Activated CD4-positive, alpha-beta T cell treated with anti-CD3 and anti-CD28 coated beads, Interleukin-2, amount 10 ng/mL, durations not matched to agents 24 days and 14 days (primary cell): ENCODE results near the gene FILIP1L. TPM values are rescaled to one million over a fixed set of nuclear protein-coding genes. Genes with fewer than 3 reads are reported as not detected.

Source experiments
- DNase-seq: peaks from one replicate; pipeline ENCODE4 v3.0.0; 2022
- H3K27ac Mint-ChIP-seq: one replicate; pipeline ENCODE4 v1.8.0; 2022; ENCODE audit warnings: mild to moderate bottlenecking, mixed read lengths
- H3K27me3 Mint-ChIP-seq: one replicate; pipeline ENCODE4 v1.8.0; 2022; ENCODE audit warnings: mixed read lengths
- H3K36me3 Mint-ChIP-seq: one replicate; pipeline ENCODE4 v1.8.0; 2022; ENCODE audit warnings: low read depth, mild to moderate bottlenecking, mixed read lengths
- H3K4me1 Mint-ChIP-seq: one replicate; pipeline ENCODE4 v1.8.0; 2021; ENCODE audit warnings: mixed read lengths
- H3K4me3 Mint-ChIP-seq: one replicate; pipeline ENCODE4 v1.8.0; 2022; ENCODE audit warnings: mild to moderate bottlenecking, moderate library complexity, mixed read lengths
- H3K9me3 Mint-ChIP-seq: one replicate; pipeline ENCODE4 v1.8.0; 2021; ENCODE audit warnings: mixed read lengths
- intact Hi-C: fragments of 100-400 bp; cut with micrococcal nuclease; formaldehyde crosslinking; loops from one replicate; pipeline ENCODE4 v1.15.1; 2023
- total RNA-seq: library from RNA; stranded (reverse); gene quantifications from 2 replicates; pipeline ENCODE4 v1.2.3, GENCODE V29; 2022

Gene FILIP1L
- total RNA-seq, 1 donor from 2014 or later = 1.4 TPM

DNA sequence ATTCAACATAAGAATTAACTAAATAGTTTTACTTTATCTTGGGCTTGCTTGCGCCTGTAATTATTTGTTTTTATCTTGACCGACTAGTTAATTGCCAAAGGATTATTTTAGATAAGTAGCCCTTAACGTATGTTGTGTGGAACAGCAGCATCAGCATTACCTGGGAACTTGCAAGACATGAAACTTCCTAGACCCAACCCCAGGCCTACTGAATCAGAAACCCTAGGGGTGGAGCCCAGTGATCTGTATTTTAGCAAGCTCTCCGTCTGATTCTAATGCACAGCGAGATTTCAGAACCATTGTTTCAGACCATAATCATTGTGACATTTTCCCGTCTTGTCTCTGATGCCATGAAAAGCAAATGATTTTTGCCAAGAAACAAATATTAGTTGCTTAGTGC lies 31.1 kb downstream of the FILIP1L start:
- DNase-seq = no peak
- Mint-ChIP-seq H3K9me3 (peaks cover 12% of the 10 kb centered on the region), H3K27ac (no peak overlapping the region), H3K4me1 (peaks cover 16% of the 10 kb centered on the region), H3K36me3 (peaks cover 12% of the 10 kb centered on the region), H3K27me3 (peaks cover 2% of the 10 kb centered on the region), H3K4me3 (no peak overlapping the region)
- intact Hi-C loops = no loop called here

DNA sequence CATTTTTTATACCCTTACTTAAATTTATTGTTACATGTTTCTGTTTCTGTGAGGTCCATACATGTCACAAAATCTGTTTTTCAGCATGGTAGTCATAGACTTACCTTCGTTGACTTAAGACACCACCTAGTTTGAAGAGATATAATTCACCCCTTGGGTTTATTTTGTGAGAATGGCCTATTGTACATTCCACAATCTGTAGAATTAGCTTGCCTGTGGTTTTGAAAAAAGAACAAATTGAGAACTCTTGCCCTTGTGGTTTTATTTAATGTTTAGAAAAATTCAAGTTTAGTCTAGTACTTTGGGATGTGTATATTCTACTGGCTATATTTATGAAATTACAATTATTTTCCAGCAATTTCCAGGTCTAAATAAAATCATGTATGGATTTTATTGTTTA lies 31.6 kb downstream of the FILIP1L start:
- peaks cover 16% of the 10 kb centered on the region for H3K4me1 Mint-ChIP-seq
- no peak overlapping the region for H3K27ac Mint-ChIP-seq
- peaks cover 12% of the 10 kb centered on the region for H3K9me3 Mint-ChIP-seq
- DNase-seq = no peak
- peaks cover 2% of the 10 kb centered on the region for H3K27me3 Mint-ChIP-seq
- no peak overlapping the region for H3K4me3 Mint-ChIP-seq
- intact Hi-C loops = no loop called here
- peaks cover 12% of the 10 kb centered on the region for H3K36me3 Mint-ChIP-seq

- Mint-ChIP-seq H3K4me3 (no peak overlapping the region), H3K27me3 (peaks cover 2% of the 10 kb centered on the region), H3K36me3 (peaks cover 14% of the 10 kb centered on the region), H3K4me1 (peaks cover 16% of the 10 kb centered on the region), H3K9me3 (peaks cover 15% of the 10 kb centered on the region), H3K27ac (no peak overlapping the region)
- intact Hi-C loops = no loop called here
- no peak for DNase-seq
Measured at GRCh38 chr3:100081986-100082692, 32.2 kb downstream of the FILIP1L start.

GRCh38 chr3:100081311-100081710 lies 33.0 kb downstream of the FILIP1L start:
- Mint-ChIP-seq H3K4me3 (no peak overlapping the region), H3K36me3 (peaks cover 18% of the 10 kb centered on the region), H3K4me1 (peaks cover 18% of the 10 kb centered on the region), H3K27me3 (peaks cover 2% of the 10 kb centered on the region), H3K27ac (no peak overlapping the region), H3K9me3 (peaks cover 16% of the 10 kb centered on the region)
- DNase-seq = no peak
- intact Hi-C loops = no loop called here

DNA sequence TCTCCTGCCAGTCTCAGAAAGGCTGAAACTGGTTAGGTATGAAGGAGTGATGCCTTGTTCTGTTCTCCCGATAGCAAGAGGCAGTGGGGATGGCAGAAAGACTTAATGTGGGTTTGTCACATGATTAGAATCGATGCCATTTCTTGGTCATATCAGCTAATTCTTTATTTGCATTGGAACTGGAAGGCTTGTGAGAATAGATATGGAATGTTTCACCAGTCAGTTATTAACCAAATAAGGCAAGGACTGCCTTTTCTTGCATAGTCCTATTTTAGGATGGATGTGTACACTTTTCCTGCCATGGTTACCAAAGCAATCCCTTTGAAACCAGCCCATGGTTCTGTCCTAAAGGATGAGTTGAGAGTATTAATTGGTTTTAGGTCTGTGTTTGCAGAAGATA lies 33.7 kb downstream of the FILIP1L start:
- no peak for DNase-seq
- no peak overlapping the region for H3K27ac Mint-ChIP-seq
- no peak overlapping the region for H3K4me3 Mint-ChIP-seq
- intact Hi-C loops = no loop called here
- peaks cover 18% of the 10 kb centered on the region for H3K36me3 Mint-ChIP-seq
- peaks cover 16% of the 10 kb centered on the region for H3K9me3 Mint-ChIP-seq
- peaks cover 2% of the 10 kb centered on the region for H3K27me3 Mint-ChIP-seq
- peaks cover 25% of the 10 kb centered on the region for H3K4me1 Mint-ChIP-seq

DNA sequence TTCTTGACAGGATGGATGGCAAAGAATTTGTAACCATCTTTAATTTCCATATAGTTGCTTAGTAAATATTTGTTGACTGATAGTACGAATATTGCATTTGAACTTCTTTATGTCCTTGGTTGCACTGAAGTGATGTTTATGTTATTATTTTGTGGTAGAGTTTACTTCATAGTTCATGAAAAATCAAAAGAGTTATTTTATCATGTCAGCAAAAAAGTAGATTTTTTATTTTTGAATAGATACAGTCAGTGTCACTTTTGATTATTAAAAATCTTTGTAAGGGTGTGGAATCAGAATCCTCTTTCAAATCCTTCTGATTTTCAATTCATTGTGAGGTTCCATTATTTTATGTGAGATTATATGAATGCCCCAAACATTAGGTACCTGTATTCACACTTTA lies 35.0 kb downstream of the FILIP1L start:
- intact Hi-C loops = loop anchor here (10.0 kb wide), 1 partner anchor 255 kb away; the partner anchor contains the start of gene NIT2
- peaks cover 18% of the 10 kb centered on the region for H3K36me3 Mint-ChIP-seq
- peaks cover 32% of the 10 kb centered on the region for H3K4me1 Mint-ChIP-seq

DNA sequence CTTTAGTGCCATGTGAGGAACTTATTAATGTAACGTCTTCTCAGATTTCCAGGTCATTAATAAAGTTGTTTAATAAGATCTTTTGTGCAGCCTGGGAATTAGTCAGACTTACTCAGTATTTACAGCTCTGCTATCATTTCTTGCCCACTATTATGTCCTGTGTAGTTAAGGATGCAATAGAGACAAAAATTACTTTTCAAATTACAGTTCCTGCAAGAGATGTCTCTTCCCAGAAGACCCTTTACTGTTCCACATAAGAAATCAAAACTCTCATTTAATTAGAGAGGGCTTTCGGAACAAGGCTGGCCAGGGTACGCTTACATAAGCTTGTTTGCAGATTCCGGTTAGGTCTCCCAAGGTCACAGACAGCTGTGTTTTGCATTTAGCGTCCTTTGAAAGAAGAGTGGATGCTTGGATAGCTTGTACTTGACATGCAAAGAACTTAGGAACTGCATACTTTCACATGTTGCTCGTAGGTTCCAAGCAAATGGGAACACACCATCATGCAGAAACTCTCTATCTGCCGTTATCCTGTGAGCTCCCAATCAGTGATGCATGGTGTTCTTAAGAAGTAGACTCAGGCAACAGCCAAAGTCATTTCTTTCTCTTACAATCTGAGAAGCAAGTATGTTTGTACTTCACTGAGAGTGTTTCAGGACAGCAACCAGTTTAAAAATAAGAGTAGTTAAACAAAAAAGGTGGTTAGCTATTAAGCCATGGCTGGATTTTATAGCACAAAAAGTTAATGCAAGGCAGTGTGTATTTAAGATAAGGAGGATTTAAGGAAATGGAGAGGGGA lies 37.4 kb downstream of the FILIP1L start:
- Mint-ChIP-seq H3K4me3 (no peak overlapping the region), H3K36me3 (peaks cover 16% of the 10 kb centered on the region), H3K9me3 (peaks cover 21% of the 10 kb centered on the region), H3K4me1 (peaks cover 45% of the 10 kb centered on the region), H3K27me3 (no peaks in the 10 kb centered on the region), H3K27ac (peak overlapping the region; percentile 27)
- DNase-seq = peak; percentile 51
- intact Hi-C loops = loop anchor here (10.0 kb wide), 1 partner anchor 258 kb away; the partner anchor contains the start of gene NIT2

More for the DNA sequence above, 35.0 kb downstream of the FILIP1L start:
- peaks cover 16% of the 10 kb centered on the region for H3K9me3 Mint-ChIP-seq
- DNase-seq = no peak
- no peak overlapping the region for H3K27ac Mint-ChIP-seq
- H3K4me3 Mint-ChIP-seq = no peak overlapping the region
- no peaks in the 10 kb centered on the region for H3K27me3 Mint-ChIP-seq

GRCh38 chr3:100075851-100076730 lies 38.2 kb downstream of the FILIP1L start:
- intact Hi-C loops = loop anchor here (10.0 kb wide), 1 partner anchor 259 kb away; the partner anchor contains the start of gene NIT2
- Mint-ChIP-seq H3K9me3 (peaks cover 24% of the 10 kb centered on the region), H3K4me1 (peaks cover 53% of the 10 kb centered on the region), H3K4me3 (peak overlapping the region; percentile 35), H3K27ac (peak overlapping the region; percentile 27), H3K27me3 (no peaks in the 10 kb centered on the region), H3K36me3 (peaks cover 16% of the 10 kb centered on the region)
- peak; percentile 59 for DNase-seq

- peaks cover 13% of the 10 kb centered on the region for H3K36me3 Mint-ChIP-seq
- H3K4me3 Mint-ChIP-seq = peak overlapping the region; percentile 35
- peak; percentile 43 for DNase-seq
- H3K9me3 Mint-ChIP-seq = peaks cover 19% of the 10 kb centered on the region
- H3K4me1 Mint-ChIP-seq = peaks cover 54% of the 10 kb centered on the region
- H3K27ac Mint-ChIP-seq = peak overlapping the region; percentile 58
- no peaks in the 10 kb centered on the region for H3K27me3 Mint-ChIP-seq
- intact Hi-C loops = loop anchor here (10.0 kb wide), 1 partner anchor 260 kb away; the partner anchor contains the start of gene NIT2
Measured at GRCh38 chr3:100075196-100075595, 39.1 kb downstream of the FILIP1L start.

DNA sequence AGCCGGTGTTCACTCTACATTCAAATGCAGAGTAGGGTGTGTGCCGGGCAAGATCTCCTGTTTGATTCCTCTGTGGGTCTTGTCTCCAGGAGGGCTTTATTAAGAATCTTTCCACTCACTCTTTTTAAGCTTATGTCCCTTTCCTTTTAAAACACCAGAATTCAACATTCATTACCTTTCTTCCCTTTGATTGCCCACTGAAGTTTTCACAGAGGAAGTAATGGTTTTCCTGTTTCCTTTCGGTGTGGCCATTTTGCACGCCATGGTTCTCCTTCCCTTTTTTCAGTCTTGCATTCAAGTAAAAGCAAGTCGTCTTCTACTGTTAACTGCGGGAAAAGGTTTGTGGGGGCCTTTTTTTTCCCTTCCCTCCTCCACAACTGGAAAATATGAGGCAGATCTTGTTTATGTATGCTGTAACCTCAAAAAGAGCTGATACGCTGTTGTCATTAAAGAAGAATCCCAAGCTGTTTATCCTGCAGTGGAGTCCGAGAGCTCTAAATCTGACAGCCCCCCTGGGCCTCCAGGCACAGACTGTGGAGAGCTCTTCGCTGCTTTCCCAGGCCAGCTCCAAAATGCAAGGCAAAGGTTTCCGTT lies 40.5 kb downstream of the FILIP1L start:
- Mint-ChIP-seq H3K9me3 (peaks cover 15% of the 10 kb centered on the region), H3K4me1 (peaks cover 61% of the 10 kb centered on the region), H3K27me3 (no peaks in the 10 kb centered on the region), H3K27ac (peak overlapping the region; percentile 92), H3K4me3 (peak overlapping the region; percentile 79), H3K36me3 (peaks cover 13% of the 10 kb centered on the region)
- DNase-seq = peak; percentile 79
- intact Hi-C loops = loop anchor here (5.0 to 10.0 kb wide), 3 partner anchors 207 to 328 kb away; partner anchors contain the start of genes LNP1, NIT2 and TOMM70

DNA sequence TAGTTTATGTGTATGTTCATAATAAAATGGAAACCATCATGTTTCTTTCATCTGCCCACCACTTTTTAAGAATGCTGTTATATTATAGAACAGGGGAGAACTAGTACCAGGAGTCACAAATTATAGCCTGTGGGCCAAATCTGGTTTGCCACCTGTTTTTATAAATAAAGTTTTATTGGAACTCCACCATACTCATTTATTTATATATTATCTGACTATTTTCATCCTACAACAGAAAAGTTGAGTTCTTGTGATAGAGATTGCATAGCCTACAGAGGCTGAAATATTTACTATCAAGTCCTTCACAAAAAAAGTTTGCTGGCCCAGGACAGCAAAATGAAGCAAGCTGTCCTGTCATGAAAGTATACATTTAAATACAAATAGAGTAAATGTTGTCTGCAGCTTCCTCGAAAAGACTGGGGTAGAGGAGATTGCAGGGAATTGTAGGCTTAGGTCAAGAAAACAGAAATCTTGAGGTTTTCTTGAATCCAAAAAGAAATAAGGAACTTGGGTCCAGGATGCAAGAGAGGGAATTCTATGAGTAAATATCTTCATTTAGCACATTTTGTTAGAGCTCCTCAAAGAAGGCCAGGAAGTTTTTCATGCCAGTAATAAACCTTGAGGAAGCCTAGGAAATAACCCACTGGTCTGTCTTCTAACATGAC lies 41.1 kb downstream of the FILIP1L start:
- Mint-ChIP-seq H3K4me3 (peak overlapping the region; percentile 79), H3K4me1 (peaks cover 63% of the 10 kb centered on the region), H3K9me3 (peaks cover 15% of the 10 kb centered on the region), H3K27me3 (no peaks in the 10 kb centered on the region), H3K36me3 (peaks cover 13% of the 10 kb centered on the region), H3K27ac (peak overlapping the region; percentile 92)
- intact Hi-C loops = loop anchor here (5.0 to 10.0 kb wide), 3 partner anchors 206 to 329 kb away; partner anchors contain the start of genes LNP1, NIT2 and TOMM70
- DNase-seq = peak; percentile 55

GRCh38 chr3:100072326-100073048 lies 41.8 kb downstream of the FILIP1L start:
- Mint-ChIP-seq H3K4me3 (peak overlapping the region; percentile 14), H3K4me1 (peaks cover 63% of the 10 kb centered on the region), H3K27me3 (no peaks in the 10 kb centered on the region), H3K9me3 (peaks cover 15% of the 10 kb centered on the region), H3K27ac (peak overlapping the region; percentile 43), H3K36me3 (peaks cover 13% of the 10 kb centered on the region)
- intact Hi-C loops = loop anchor here (1.0 to 10.0 kb wide), 4 partner anchors 15 to 330 kb away; partner anchors contain the start of genes LNP1, NIT2 and TOMM70
- peak; percentile 76 for DNase-seq
